Choroid plexus epithelial cell (primary cell): Measurements from ENCODE around the gene RPTOR.

Source experiments
- DNase-seq: peaks from one replicate; pipeline ENCODE4 v3.0.0-alpha.2; 2010; ENCODE audit warnings: low read depth
- H3K4me3 ChIP-seq: 2 replicates; pipeline ENCODE4 v1.5.1; 2011; ENCODE audit warnings: low read depth, mild to moderate bottlenecking, control low read depth, low read length, moderate library complexity
- TF ChIP-seq, protein P1 (sequence below): conservative IDR thresholded peaks from 2 replicates; pipeline ENCODE4 v1.5.1; 2011; ENCODE audit warnings: low read depth, mild to moderate bottlenecking, control low read depth, inconsistent platforms, low read length, moderate library complexity

RPTOR gene

DNA sequence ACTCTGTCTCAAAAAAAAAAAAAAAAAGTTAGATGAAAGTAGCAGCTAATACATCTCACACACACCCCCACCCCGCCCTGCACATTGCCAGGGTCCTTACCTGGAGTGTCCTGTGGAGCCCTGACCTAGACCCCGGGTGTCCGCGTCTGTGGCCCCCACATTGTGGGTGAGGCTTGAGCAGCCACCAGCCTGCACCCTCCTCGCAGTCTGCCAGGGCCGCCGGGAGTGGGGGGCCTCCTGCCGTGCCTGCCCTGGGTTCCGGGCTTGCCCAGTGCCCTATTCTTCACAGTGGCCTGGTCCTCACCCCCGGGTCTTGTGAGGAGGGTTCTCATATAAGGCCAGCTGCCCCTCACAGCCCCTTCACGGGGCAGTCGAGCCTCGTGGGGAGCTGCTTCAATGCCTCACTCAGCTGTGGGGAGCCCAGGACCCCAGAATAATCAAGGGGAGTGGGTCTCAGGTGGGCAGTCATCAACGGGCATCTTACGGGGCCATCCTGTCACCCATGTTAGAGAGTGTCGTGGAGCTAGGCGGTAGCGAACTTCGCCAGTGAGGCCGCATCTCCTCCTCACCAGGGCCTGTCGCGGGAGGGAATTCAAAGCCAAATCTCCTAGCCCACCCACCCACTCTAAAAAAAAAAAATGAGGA is 361.1 kb downstream of the RPTOR start:
- TF ChIP-seq, protein P1, sequence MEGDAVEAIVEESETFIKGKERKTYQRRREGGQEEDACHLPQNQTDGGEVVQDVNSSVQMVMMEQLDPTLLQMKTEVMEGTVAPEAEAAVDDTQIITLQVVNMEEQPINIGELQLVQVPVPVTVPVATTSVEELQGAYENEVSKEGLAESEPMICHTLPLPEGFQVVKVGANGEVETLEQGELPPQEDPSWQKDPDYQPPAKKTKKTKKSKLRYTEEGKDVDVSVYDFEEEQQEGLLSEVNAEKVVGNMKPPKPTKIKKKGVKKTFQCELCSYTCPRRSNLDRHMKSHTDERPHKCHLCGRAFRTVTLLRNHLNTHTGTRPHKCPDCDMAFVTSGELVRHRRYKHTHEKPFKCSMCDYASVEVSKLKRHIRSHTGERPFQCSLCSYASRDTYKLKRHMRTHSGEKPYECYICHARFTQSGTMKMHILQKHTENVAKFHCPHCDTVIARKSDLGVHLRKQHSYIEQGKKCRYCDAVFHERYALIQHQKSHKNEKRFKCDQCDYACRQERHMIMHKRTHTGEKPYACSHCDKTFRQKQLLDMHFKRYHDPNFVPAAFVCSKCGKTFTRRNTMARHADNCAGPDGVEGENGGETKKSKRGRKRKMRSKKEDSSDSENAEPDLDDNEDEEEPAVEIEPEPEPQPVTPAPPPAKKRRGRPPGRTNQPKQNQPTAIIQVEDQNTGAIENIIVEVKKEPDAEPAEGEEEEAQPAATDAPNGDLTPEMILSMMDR: no peak
- no peak for DNase-seq
- no peak overlapping the region for H3K4me3 ChIP-seq

- TF ChIP-seq, protein P1: no peak
- no peak overlapping the region for H3K4me3 ChIP-seq
- DNase-seq: no peak
These were observed 362.0 kb downstream of the RPTOR start for GRCh38 chr17:80906364-80907259.

GRCh38 chr17:80907281-80907680 is 362.6 kb downstream of the RPTOR start:
- DNase-seq: no peak
- TF ChIP-seq, protein P1: no peak
- no peak overlapping the region for H3K4me3 ChIP-seq

- H3K4me3 ChIP-seq: no peak overlapping the region
- DNase-seq: no peak
- TF ChIP-seq, protein P1: no peak
These were observed 363.6 kb downstream of the RPTOR start for GRCh38 chr17:80908211-80908610.

DNA sequence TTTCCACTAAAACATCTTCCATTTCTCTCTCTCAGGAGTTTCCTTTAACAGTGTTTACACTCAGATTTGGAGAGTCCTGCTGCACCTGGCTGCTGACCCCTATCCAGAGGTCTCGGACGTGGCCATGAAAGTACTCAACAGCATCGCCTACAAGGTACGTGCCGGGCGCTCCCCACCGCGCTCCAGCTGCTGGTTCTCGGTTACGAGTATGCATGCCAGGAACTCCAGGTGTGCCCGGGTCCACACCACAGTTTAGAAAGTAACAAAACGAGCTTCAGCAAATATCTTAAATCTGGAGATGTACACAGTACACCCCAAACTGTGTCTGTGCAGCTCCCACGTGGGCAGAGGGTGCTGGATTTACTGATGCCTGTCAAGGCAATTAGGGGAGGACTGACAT is 364.1 kb downstream of the RPTOR start:
- no peak for DNase-seq
- TF ChIP-seq, protein P1: no peak
- no peak overlapping the region for H3K4me3 ChIP-seq

DNA sequence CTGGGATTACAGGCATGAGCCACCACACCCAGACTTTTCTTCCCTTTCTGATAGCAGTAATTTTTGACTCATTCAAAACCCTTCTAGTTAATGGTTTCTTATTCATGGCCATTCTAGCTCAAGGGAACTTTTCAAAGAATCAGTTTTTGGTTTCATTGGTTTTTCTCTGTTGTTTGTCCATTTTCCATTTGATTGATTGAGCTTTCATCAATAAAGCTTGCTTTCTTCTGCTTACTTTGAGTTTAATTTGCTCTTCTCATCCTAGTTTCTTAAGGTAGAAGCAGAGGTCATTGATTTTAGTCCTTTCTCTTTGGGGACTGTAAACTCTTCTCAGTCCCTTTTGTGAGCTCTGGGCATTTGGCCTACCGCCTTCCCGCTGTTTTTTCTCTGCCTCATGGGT is 365.0 kb downstream of the RPTOR start:
- no peak overlapping the region for H3K4me3 ChIP-seq

More for the DNA sequence above, 365.0 kb downstream of the RPTOR start:
- TF ChIP-seq, protein P1: no peak
- DNase-seq: no peak
